H9 (cell line): ENCODE results near the gene ATP5MC2. TPM values are rescaled to one million over a fixed set of nuclear protein-coding genes. Genes with fewer than 3 reads are reported as not detected.

Experiments
- DNase-seq: peaks from one replicate; pipeline ENCODE4 v3.0.0-alpha.2; 2017
- H2AFZ ChIP-seq: one replicate; pipeline ENCODE4 v1.6.1; 2013; ENCODE audit warnings: mild to moderate bottlenecking, low read length, control low read depth, moderate library complexity
- H2AK5ac ChIP-seq: 2 replicates; pipeline ENCODE4 v1.6.1; 2013; ENCODE audit warnings: low read length, control low read depth, mixed read lengths; ENCODE audit not compliant: insufficient read length
- H2BK120ac ChIP-seq: one replicate; pipeline ENCODE4 v1.6.1; 2013; ENCODE audit warnings: low read depth, mild to moderate bottlenecking, low read length, control low read depth, inconsistent platforms; ENCODE audit not compliant: poor library complexity, severe bottlenecking
- H2BK12ac ChIP-seq: 2 replicates; pipeline ENCODE4 v1.6.1; 2013; ENCODE audit warnings: low read length, control low read depth, mixed read lengths, low read depth; ENCODE audit not compliant: insufficient read length
- H2BK15ac ChIP-seq: 2 replicates; pipeline ENCODE4 v1.6.1; 2013; ENCODE audit warnings: low read depth, low read length, control low read depth
- H2BK20ac ChIP-seq: one replicate; pipeline ENCODE4 v1.6.1; 2013; ENCODE audit warnings: low read depth, mild to moderate bottlenecking, low read length, control low read depth, inconsistent platforms; ENCODE audit not compliant: poor library complexity, severe bottlenecking
- H2BK5ac ChIP-seq: 2 replicates; pipeline ENCODE4 v1.6.1; 2013; ENCODE audit warnings: low read length, control low read depth, mixed read lengths; ENCODE audit not compliant: insufficient read length
- H3K14ac ChIP-seq: 2 replicates; pipeline ENCODE4 v1.6.1; 2013; ENCODE audit warnings: low read length, control low read depth; ENCODE audit not compliant: insufficient read depth
- H3K18ac ChIP-seq: 2 replicates; pipeline ENCODE4 v1.6.1; 2013; ENCODE audit warnings: low read depth, mild to moderate bottlenecking, mixed read lengths, low read length, control low read depth; ENCODE audit not compliant: insufficient read length
- H3K23ac ChIP-seq: 2 replicates; pipeline ENCODE4 v1.6.1; 2013; ENCODE audit warnings: low read length, control low read depth, mixed read lengths, low read depth; ENCODE audit not compliant: insufficient read length
- H3K23me2 ChIP-seq: 2 replicates; pipeline ENCODE4 v1.6.1; 2013; ENCODE audit warnings: low read depth, mild to moderate bottlenecking, mixed read lengths, low read length, control low read depth; ENCODE audit not compliant: insufficient read length, poor library complexity, severe bottlenecking
- H3K27ac ChIP-seq: 2 replicates; pipeline ENCODE4 v1.5.1; 2013; ENCODE audit warnings: low read length, control low read depth, mixed read lengths, low read depth; ENCODE audit not compliant: insufficient read length
- H3K27me3 ChIP-seq: 2 replicates; pipeline ENCODE4 v1.6.1; 2013; ENCODE audit warnings: low read length, control low read depth, inconsistent platforms; ENCODE audit not compliant: insufficient read depth
- H3K4ac ChIP-seq: 2 replicates; pipeline ENCODE4 v1.6.1; 2013; ENCODE audit warnings: low read depth, mild to moderate bottlenecking, control low read depth, inconsistent platforms, low read length, moderate library complexity
- H3K4me1 ChIP-seq: 2 replicates; pipeline ENCODE4 v1.6.1; 2013; ENCODE audit warnings: low read length, control low read depth, inconsistent platforms; ENCODE audit not compliant: insufficient read depth
- H3K4me2 ChIP-seq: 2 replicates; pipeline ENCODE4 v1.6.1; 2013; ENCODE audit warnings: low read length, control low read depth, mixed read lengths; ENCODE audit not compliant: insufficient read length, insufficient read depth
- H3K56ac ChIP-seq: 2 replicates; pipeline ENCODE4 v1.6.1; 2013; ENCODE audit warnings: low read depth, mild to moderate bottlenecking, mixed read lengths, low read length, control low read depth; ENCODE audit not compliant: insufficient read length
- H3K79me1 ChIP-seq: 2 replicates; pipeline ENCODE4 v1.6.1; 2013; ENCODE audit warnings: low read depth, mild to moderate bottlenecking, moderate library complexity, low read length, control low read depth, inconsistent platforms; ENCODE audit not compliant: insufficient read depth, poor library complexity, severe bottlenecking
- H3K79me2 ChIP-seq: 2 replicates; pipeline ENCODE4 v1.6.1; 2013; ENCODE audit warnings: low read length, control low read depth, inconsistent platforms; ENCODE audit not compliant: insufficient read depth
- H3K9ac ChIP-seq: 2 replicates; pipeline ENCODE4 v1.6.1; 2013; ENCODE audit warnings: low read length, control low read depth, mixed read lengths; ENCODE audit not compliant: insufficient read length; ENCODE audit errors: extremely low read depth
- H3K9me3 ChIP-seq: one replicate; pipeline ENCODE4 v1.6.1; 2013; ENCODE audit warnings: low read depth, low read length, inconsistent platforms; ENCODE audit not compliant: control insufficient read depth
- H3T11ph ChIP-seq: one replicate; pipeline ENCODE4 v1.6.1; 2013; ENCODE audit warnings: mild to moderate bottlenecking, low read length, control low read depth, inconsistent platforms
- H4K20me1 ChIP-seq: one replicate; pipeline ENCODE4 v1.6.1; 2013; ENCODE audit not compliant: control insufficient read depth, insufficient read length, insufficient read depth
- H4K5ac ChIP-seq: 2 replicates; pipeline ENCODE4 v1.6.1; 2013; ENCODE audit warnings: low read depth, mild to moderate bottlenecking, mixed read lengths, low read length, control low read depth; ENCODE audit not compliant: insufficient read length
- H4K8ac ChIP-seq: replicated peaks from 2 replicates; pipeline ENCODE4 v1.6.1; 2013; ENCODE audit warnings: low read length, control low read depth, mixed read lengths, low read depth; ENCODE audit not compliant: insufficient read length
- H4K91ac ChIP-seq: 2 replicates; pipeline ENCODE4 v1.6.1; 2013; ENCODE audit warnings: low read depth, mild to moderate bottlenecking, moderate library complexity, mixed read lengths, low read length, control low read depth; ENCODE audit not compliant: insufficient read length
- H3K27ac Mint-ChIP-seq, 3 experiments: 2 replicates in 2 of 3; 3 replicates in 1 of 3; pipeline ENCODE4 v1.8.0; 2020 to 2021; ENCODE audit warnings: mixed read lengths in 3 of 3, mild to moderate bottlenecking in 1 of 3, moderate library complexity in 1 of 3
- H3K27me3 Mint-ChIP-seq: 2 replicates; pipeline ENCODE4 v1.8.0; 2021; ENCODE audit warnings: low read depth, mild to moderate bottlenecking, moderate library complexity, mixed read lengths
- H3K36me3 Mint-ChIP-seq, 3 experiments: 2 replicates in 2 of 3; 3 replicates in 1 of 3; pipeline ENCODE4 v1.8.0; 2020 to 2021; ENCODE audit warnings: low read depth in 3 of 3, mixed read lengths in 3 of 3; ENCODE audit not compliant: insufficient read depth in 1 of 3
- H3K4me1 Mint-ChIP-seq, 2 experiments: 2 replicates each; pipeline ENCODE4 v1.8.0; 2020; ENCODE audit warnings: mixed read lengths in 2 of 2
- H3K4me3 Mint-ChIP-seq, 2 experiments: 2 replicates in 1 of 2; 3 replicates in 1 of 2; pipeline ENCODE4 v1.8.0; 2020 to 2021; ENCODE audit warnings: mild to moderate bottlenecking in 2 of 2, mixed read lengths in 2 of 2, moderate library complexity in 1 of 2
- H3K9me3 Mint-ChIP-seq, 2 experiments: 2 replicates in 1 of 2; 3 replicates in 1 of 2; pipeline ENCODE4 v1.8.0; 2020; ENCODE audit warnings: mild to moderate bottlenecking in 2 of 2, mixed read lengths in 2 of 2, moderate library complexity in 1 of 2
- WGBS: extraction: QIAGEN DNeasy Blood & Tissue Kit; methylation state at CpG from one replicate; pipeline ENCODE4 v1.1.7; 2013; ENCODE audit warnings: missing lambda C conversion rate, low lambda C conversion rate, mixed read lengths; ENCODE audit not compliant: insufficient read length; ENCODE audit errors: extremely low coverage; 5-methylcytosine and 5-hydroxymethylcytosine counted together
- total RNA-seq: library from RNA; stranded (reverse); gene quantifications from 2 replicates; pipeline ENCODE4 v1.2.1, GENCODE V29; 2021
- TF ChIP-seq, protein P1 (sequence below): fragments of 200-600 bp; sonication (generic); conservative IDR thresholded peaks from 3 replicates; pipeline ENCODE4 v1.8.0; 2021; ENCODE audit warnings: antibody characterized with exemption, mild to moderate bottlenecking

Gene ATP5MC2
- total RNA-seq, 1 experiment from 2014 or later: 379 TPM

DNA sequence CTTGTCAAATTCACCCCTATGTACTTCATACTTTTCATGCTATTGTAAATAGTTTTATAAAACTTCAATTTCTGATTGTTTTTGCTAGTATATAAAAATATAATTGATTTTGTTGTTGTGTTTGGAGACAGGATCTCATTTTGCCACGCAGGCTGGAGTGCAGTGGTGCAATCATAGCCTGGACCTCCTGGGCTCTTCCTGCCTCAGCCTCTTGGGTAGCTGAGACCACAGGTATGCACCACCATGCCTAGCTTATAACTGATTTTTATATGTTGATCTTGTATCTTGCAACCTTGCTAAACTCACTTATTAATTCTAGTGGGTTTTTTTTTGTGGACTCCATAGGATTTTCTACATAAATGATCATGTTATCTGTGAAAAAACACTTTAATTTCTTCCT is 23.5 kb downstream of the ATP5MC2 start:
- no peaks in the 10 kb centered on the region for H4K20me1 ChIP-seq
- no peak overlapping the region for H2BK120ac ChIP-seq
- no peaks in the 10 kb centered on the region for H3K27me3 Mint-ChIP-seq
- H3K9me3 ChIP-seq: no peaks in the 10 kb centered on the region
- H3K23me2 ChIP-seq: no peaks in the 10 kb centered on the region
- H3K79me1 ChIP-seq: no peaks in the 10 kb centered on the region
- H3T11ph ChIP-seq: no peak overlapping the region
- no peak overlapping the region for H2BK20ac ChIP-seq
- H2AFZ ChIP-seq: no peak overlapping the region
- no peak overlapping the region for H2BK12ac ChIP-seq
- H3K4me1 ChIP-seq: no peaks in the 10 kb centered on the region
- H4K91ac ChIP-seq: no peak overlapping the region
- no peak overlapping the region for H3K14ac ChIP-seq
- no peak for DNase-seq
- no peaks in the 10 kb centered on the region for H3K9me3 Mint-ChIP-seq
- no peak overlapping the region for H3K4me2 ChIP-seq
- no CpG with 5 or more reads among the region's 1 CpG for WGBS
- H3K56ac ChIP-seq: no peak overlapping the region
- H3K18ac ChIP-seq: no peak overlapping the region
- no peak overlapping the region for H3K4me3 Mint-ChIP-seq
- no peak overlapping the region for H3K4ac ChIP-seq
- no peak overlapping the region for H2BK5ac ChIP-seq
- H3K27me3 ChIP-seq: no peaks in the 10 kb centered on the region
- no peak overlapping the region for H3K27ac Mint-ChIP-seq
- TF ChIP-seq, protein P1, sequence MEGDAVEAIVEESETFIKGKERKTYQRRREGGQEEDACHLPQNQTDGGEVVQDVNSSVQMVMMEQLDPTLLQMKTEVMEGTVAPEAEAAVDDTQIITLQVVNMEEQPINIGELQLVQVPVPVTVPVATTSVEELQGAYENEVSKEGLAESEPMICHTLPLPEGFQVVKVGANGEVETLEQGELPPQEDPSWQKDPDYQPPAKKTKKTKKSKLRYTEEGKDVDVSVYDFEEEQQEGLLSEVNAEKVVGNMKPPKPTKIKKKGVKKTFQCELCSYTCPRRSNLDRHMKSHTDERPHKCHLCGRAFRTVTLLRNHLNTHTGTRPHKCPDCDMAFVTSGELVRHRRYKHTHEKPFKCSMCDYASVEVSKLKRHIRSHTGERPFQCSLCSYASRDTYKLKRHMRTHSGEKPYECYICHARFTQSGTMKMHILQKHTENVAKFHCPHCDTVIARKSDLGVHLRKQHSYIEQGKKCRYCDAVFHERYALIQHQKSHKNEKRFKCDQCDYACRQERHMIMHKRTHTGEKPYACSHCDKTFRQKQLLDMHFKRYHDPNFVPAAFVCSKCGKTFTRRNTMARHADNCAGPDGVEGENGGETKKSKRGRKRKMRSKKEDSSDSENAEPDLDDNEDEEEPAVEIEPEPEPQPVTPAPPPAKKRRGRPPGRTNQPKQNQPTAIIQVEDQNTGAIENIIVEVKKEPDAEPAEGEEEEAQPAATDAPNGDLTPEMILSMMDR: no peak
- no peak overlapping the region for H3K9ac ChIP-seq
- no peak overlapping the region for H2BK15ac ChIP-seq
- H2AK5ac ChIP-seq: no peak overlapping the region
- H3K4me1 Mint-ChIP-seq: peaks cover 0 to 6% of the 10 kb centered on the region in 2 experiments; a peak in 2 of 4 replicates
- no peaks in the 10 kb centered on the region for H3K36me3 Mint-ChIP-seq
- H4K5ac ChIP-seq: no peak overlapping the region
- no peak overlapping the region for H4K8ac ChIP-seq
- no peak overlapping the region for H3K23ac ChIP-seq
- no peak overlapping the region for H3K27ac ChIP-seq
- H3K79me2 ChIP-seq: no peaks in the 10 kb centered on the region
